ENCODE measurements around the gene DUS1L. TPM values are rescaled to one million over a fixed set of nuclear protein-coding genes. Genes with fewer than 3 reads are reported as not detected.

Gene DUS1L
- total and polyA plus RNA-seq, 2 donors (not counting 1 experiment from before 2014, with no cell fraction given) = 109 to 241 TPM

- H3K27me3 ChIP-seq (replicated peaks in 1 of 4; ENCODE audit: control extremely low read depth in 1 of 4, control insufficient read depth in 3 of 4, insufficient read depth in 4 of 4, low read length in 3 of 4) = no peaks in the 10 kb centered on the region
- ATAC-seq (ENCODE audit: low read depth) (no peak), DNase-seq (no peak)
- H3K27ac ChIP-seq (ENCODE audit: low read length in 2 of 2) = no peak overlapping the region
- H3K79me2 ChIP-seq (ENCODE audit: control insufficient read depth, insufficient read depth, low read length) = no peaks in the 10 kb centered on the region
- no peaks in the 10 kb centered on the region for H4K20me1 ChIP-seq (ENCODE audit: control insufficient read depth, insufficient read depth, low read length, poor library complexity, severe bottlenecking)
- no peak overlapping the region for H3K4me2 ChIP-seq (replicated peaks; ENCODE audit: low read depth, low read length, poor library complexity, severe bottlenecking)
- H3K9ac ChIP-seq (ENCODE audit: low read length) = no peak overlapping the region
- no peak for TF ChIP-seq CTCF (IDR thresholded peaks at IDR 0.05)
- intact Hi-C loops (cut with micrococcal nuclease) = no loop called here
- H3K4me3 ChIP-seq (ENCODE audit: control extremely low read depth in 1 of 5, extremely low read depth in 1 of 5, insufficient read depth in 1 of 5, low read depth in 2 of 5, low read length in 4 of 5) = no peak overlapping the region
- H3K9me3 Mint-ChIP-seq (ENCODE audit: insufficient read depth) = no peaks in the 10 kb centered on the region
- peaks cover 0 to 38% of the 10 kb centered on the region in 2 experiments for H3K36me3 ChIP-seq (replicated peaks in 1 of 2; ENCODE audit: control extremely low read depth in 1 of 2, control insufficient read depth in 1 of 2, extremely low read depth in 1 of 2, insufficient read depth in 2 of 2, low read length in 1 of 2)
- no peak overlapping the region for H2AFZ ChIP-seq (ENCODE audit: insufficient read depth, low read depth, low read length, poor library complexity, severe bottlenecking)
- H3K27ac Mint-ChIP-seq = no peak overlapping the region
- POLR2A ChIA-PET = no interaction called here
- no peaks in the 10 kb centered on the region for H3K4me1 Mint-ChIP-seq
- no peaks in the 10 kb centered on the region for H3K27me3 Mint-ChIP-seq
- CTCF ChIA-PET = no interaction called here
- no peaks in the 10 kb centered on the region for H3K9me3 ChIP-seq (ENCODE audit: control extremely low read depth in 1 of 3, control insufficient read depth in 2 of 3, insufficient read depth in 1 of 3, low read length in 2 of 3)
- WGBS (ENCODE audit: insufficient coverage) = 94% methylated on average over 36 of the region's 36 CpGs
- H3K4me1 ChIP-seq (ENCODE audit: control insufficient read depth in 2 of 2, insufficient read depth in 2 of 2, low read length in 2 of 2) = no peaks in the 10 kb centered on the region
- no peak overlapping the region for H3K4me3 Mint-ChIP-seq
Measured at GRCh38 chr17:82080048-82080788, 14.6 kb upstream of the DUS1L start.

DNA sequence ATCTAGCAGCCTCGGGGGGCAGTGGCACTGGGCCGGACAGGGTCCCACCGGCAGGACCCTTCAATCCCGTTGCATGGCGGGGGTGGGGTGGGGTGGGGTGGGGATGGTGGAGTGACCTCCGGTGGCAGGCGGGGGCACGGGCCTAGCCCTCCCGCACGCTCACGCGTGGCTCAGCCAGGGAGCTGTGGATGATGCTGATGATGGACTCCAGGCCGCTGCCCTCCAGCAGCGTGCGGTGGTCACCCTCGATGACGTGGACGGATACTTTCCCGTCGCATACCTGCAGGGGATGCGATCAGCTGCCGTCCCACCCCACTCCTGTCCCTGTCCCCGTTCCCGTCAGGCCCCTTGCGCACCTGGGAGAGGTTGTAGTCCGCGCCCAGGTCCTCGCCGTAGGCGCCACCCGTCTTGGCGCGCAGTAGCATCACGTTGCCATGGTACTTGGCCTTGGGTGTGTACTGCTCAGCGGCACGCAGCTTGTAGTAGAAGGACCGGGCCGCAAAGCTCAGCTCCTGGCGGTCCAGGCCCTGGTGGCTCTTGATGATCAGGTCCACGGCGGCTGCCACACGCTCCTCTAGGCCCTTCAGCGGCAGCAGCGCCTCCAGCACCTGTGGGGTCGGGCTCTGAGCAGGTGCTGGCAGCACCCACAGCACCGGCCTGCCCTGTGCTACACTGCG lies 13.5 kb upstream of the DUS1L start:
- TF ChIP-seq EZH2 (IDR thresholded peaks at IDR 0.05; ENCODE audit: borderline replicate concordance, insufficient read depth, low read depth, low read length, poor library complexity, severe bottlenecking) = no peak
- no peak for TF ChIP-seq CTCF (IDR thresholded peaks at IDR 0.05)
- H3K27me3 ChIP-seq (replicated peaks in 1 of 4; ENCODE audit: control extremely low read depth in 1 of 4, control insufficient read depth in 3 of 4, insufficient read depth in 4 of 4, low read length in 3 of 4) = no peaks in the 10 kb centered on the region
- no peak overlapping the region for H3K4me2 ChIP-seq (replicated peaks; ENCODE audit: low read depth, low read length, poor library complexity, severe bottlenecking)
- ATAC-seq (ENCODE audit: low read depth) = no peak
- H3K9me3 Mint-ChIP-seq (ENCODE audit: insufficient read depth) = no peaks in the 10 kb centered on the region
- peaks cover 0 to 33% of the 10 kb centered on the region in 2 experiments for H3K36me3 ChIP-seq (replicated peaks in 1 of 2; ENCODE audit: control extremely low read depth in 1 of 2, control insufficient read depth in 1 of 2, extremely low read depth in 1 of 2, insufficient read depth in 2 of 2, low read length in 1 of 2)
- CTCF ChIA-PET = no interaction called here
- intact Hi-C loops (cut with micrococcal nuclease) = no loop called here
- H4K20me1 ChIP-seq (ENCODE audit: control insufficient read depth, insufficient read depth, low read length, poor library complexity, severe bottlenecking) = no peaks in the 10 kb centered on the region
- H3K4me3 Mint-ChIP-seq = no peak overlapping the region
- no peak for DNase-seq
- no peaks in the 10 kb centered on the region for H3K4me1 Mint-ChIP-seq
- H3K4me1 ChIP-seq (ENCODE audit: control insufficient read depth in 2 of 2, insufficient read depth in 2 of 2, low read length in 2 of 2) = no peaks in the 10 kb centered on the region
- 97% methylated on average over 42 of the region's 47 CpGs for WGBS (ENCODE audit: insufficient coverage)
- no peak overlapping the region for H3K9ac ChIP-seq (ENCODE audit: low read length)
- no peaks in the 10 kb centered on the region for H3K27me3 Mint-ChIP-seq
- H3K79me2 ChIP-seq (ENCODE audit: control insufficient read depth, insufficient read depth, low read length) = no peaks in the 10 kb centered on the region
- H3K27ac ChIP-seq (ENCODE audit: low read length in 2 of 2) = no peak overlapping the region
- POLR2A ChIA-PET = no interaction called here
- H3K27ac Mint-ChIP-seq = no peak overlapping the region
- H2AFZ ChIP-seq (ENCODE audit: insufficient read depth, low read depth, low read length, poor library complexity, severe bottlenecking) = no peak overlapping the region
- H3K4me3 ChIP-seq (ENCODE audit: control extremely low read depth in 1 of 5, extremely low read depth in 1 of 5, insufficient read depth in 1 of 5, low read depth in 2 of 5, low read length in 4 of 5) = no peak overlapping the region
- H3K9me3 ChIP-seq (ENCODE audit: control extremely low read depth in 1 of 3, control insufficient read depth in 2 of 3, insufficient read depth in 1 of 3, low read length in 2 of 3) = no peaks in the 10 kb centered on the region
